ENCODE data around the gene GJA8. TPM values are rescaled to one million over a fixed set of nuclear protein-coding genes. Genes with fewer than 3 reads are reported as not detected.
"Not testable (repeated sequence)": the region's sequence is repeated elsewhere in the genome, so short reads cannot be mapped to it uniquely, and the experiment has no call there.

GJA8 gene
- total RNA-seq (2014; rRNA removed; shearing (Covaris generic)): not detected in 2 replicates

GRCh38 chr1:147902253-147902845 lies at the start of gene GJA8:
GJA8 (plus strand) TSS chr1:147902795; CDS start chr1:147907956, 5,161 bp downstream.
- in situ Hi-C loops (cut with HindIII; ENCODE audit: low sequenced_read_pairs): no loop called here
- DNase-seq (ENCODE audit: low spot score): no peak

- DNase-seq (ENCODE audit: low spot score): no peak
- in situ Hi-C loops (cut with HindIII; ENCODE audit: low sequenced_read_pairs): no loop called here
These were observed 49.2 kb upstream of the GJA8 start for GRCh38 chr1:147853391-147853790.

- DNase-seq (ENCODE audit: low spot score); in situ Hi-C loops (cut with HindIII; ENCODE audit: low sequenced_read_pairs): not testable (repeated sequence)
These were observed 47.6 kb upstream of the GJA8 start for GRCh38 chr1:147854989-147855388.

- in situ Hi-C loops (cut with HindIII; ENCODE audit: low sequenced_read_pairs); DNase-seq (ENCODE audit: low spot score): not testable (repeated sequence)
These were observed 46.6 kb upstream of the GJA8 start for GRCh38 chr1:147855996-147856395.

- in situ Hi-C loops (cut with HindIII; ENCODE audit: low sequenced_read_pairs); DNase-seq (ENCODE audit: low spot score): not testable (repeated sequence)
These were observed 35.4 kb upstream of the GJA8 start for GRCh38 chr1:147867204-147867603.

- DNase-seq (ENCODE audit: low spot score): no peak
- in situ Hi-C loops (cut with HindIII; ENCODE audit: low sequenced_read_pairs): no loop called here
These were observed 24.6 kb upstream of the GJA8 start for GRCh38 chr1:147878022-147878421.

- in situ Hi-C loops (cut with HindIII; ENCODE audit: low sequenced_read_pairs): no loop called here
- DNase-seq (ENCODE audit: low spot score): no peak
These were observed 22.7 kb upstream of the GJA8 start for GRCh38 chr1:147879911-147880310.

- DNase-seq (ENCODE audit: low spot score): no peak
- in situ Hi-C loops (cut with HindIII; ENCODE audit: low sequenced_read_pairs): no loop called here
These were observed 20.1 kb upstream of the GJA8 start for GRCh38 chr1:147882535-147882934.

GRCh38 chr1:147890177-147890790 lies 12.3 kb upstream of the GJA8 start:
- in situ Hi-C loops (cut with HindIII; ENCODE audit: low sequenced_read_pairs): no loop called here
- peak; percentile 19 for DNase-seq (ENCODE audit: low spot score)

GRCh38 chr1:147891088-147891487 lies 11.5 kb upstream of the GJA8 start:
- in situ Hi-C loops (cut with HindIII; ENCODE audit: low sequenced_read_pairs): no loop called here
- no peak for DNase-seq (ENCODE audit: low spot score)

GRCh38 chr1:147892216-147892615 lies 10.4 kb upstream of the GJA8 start:
- in situ Hi-C loops (cut with HindIII; ENCODE audit: low sequenced_read_pairs): no loop called here
- no peak for DNase-seq (ENCODE audit: low spot score)

GRCh38 chr1:147892731-147893214 lies 9.8 kb upstream of the GJA8 start:
- in situ Hi-C loops (cut with HindIII; ENCODE audit: low sequenced_read_pairs): no loop called here
- DNase-seq (ENCODE audit: low spot score): peak; percentile 63

GRCh38 chr1:147895123-147895522 lies 7.5 kb upstream of the GJA8 start:
- DNase-seq (ENCODE audit: low spot score): no peak
- in situ Hi-C loops (cut with HindIII; ENCODE audit: low sequenced_read_pairs): no loop called here

GRCh38 chr1:147897029-147897752 lies 5.4 kb upstream of the GJA8 start:
- DNase-seq (ENCODE audit: low spot score): peak; percentile 32
- in situ Hi-C loops (cut with HindIII; ENCODE audit: low sequenced_read_pairs): no loop called here

GRCh38 chr1:147897789-147898188 lies 4.8 kb upstream of the GJA8 start:
- DNase-seq (ENCODE audit: low spot score): no peak
- in situ Hi-C loops (cut with HindIII; ENCODE audit: low sequenced_read_pairs): no loop called here

GRCh38 chr1:147904726-147905125 lies 2.1 kb downstream of the GJA8 start:
- DNase-seq (ENCODE audit: low spot score): no peak
- in situ Hi-C loops (cut with HindIII; ENCODE audit: low sequenced_read_pairs): no loop called here

GRCh38 chr1:147907786-147908509 lies 5.4 kb downstream of the GJA8 start:
- DNase-seq (ENCODE audit: low spot score): no peak
- in situ Hi-C loops (cut with HindIII; ENCODE audit: low sequenced_read_pairs): no loop called here

GRCh38 chr1:147912553-147912952 lies 10.0 kb downstream of the GJA8 start:
- DNase-seq (ENCODE audit: low spot score): no peak
- in situ Hi-C loops (cut with HindIII; ENCODE audit: low sequenced_read_pairs): no loop called here

GRCh38 chr1:147913362-147913942 lies 10.9 kb downstream of the GJA8 start:
- no peak for DNase-seq (ENCODE audit: low spot score)
- in situ Hi-C loops (cut with HindIII; ENCODE audit: low sequenced_read_pairs): no loop called here

Measured in G401 (cell line).